ENCODE results near the gene MOCS1.

MOCS1 gene

DNA sequence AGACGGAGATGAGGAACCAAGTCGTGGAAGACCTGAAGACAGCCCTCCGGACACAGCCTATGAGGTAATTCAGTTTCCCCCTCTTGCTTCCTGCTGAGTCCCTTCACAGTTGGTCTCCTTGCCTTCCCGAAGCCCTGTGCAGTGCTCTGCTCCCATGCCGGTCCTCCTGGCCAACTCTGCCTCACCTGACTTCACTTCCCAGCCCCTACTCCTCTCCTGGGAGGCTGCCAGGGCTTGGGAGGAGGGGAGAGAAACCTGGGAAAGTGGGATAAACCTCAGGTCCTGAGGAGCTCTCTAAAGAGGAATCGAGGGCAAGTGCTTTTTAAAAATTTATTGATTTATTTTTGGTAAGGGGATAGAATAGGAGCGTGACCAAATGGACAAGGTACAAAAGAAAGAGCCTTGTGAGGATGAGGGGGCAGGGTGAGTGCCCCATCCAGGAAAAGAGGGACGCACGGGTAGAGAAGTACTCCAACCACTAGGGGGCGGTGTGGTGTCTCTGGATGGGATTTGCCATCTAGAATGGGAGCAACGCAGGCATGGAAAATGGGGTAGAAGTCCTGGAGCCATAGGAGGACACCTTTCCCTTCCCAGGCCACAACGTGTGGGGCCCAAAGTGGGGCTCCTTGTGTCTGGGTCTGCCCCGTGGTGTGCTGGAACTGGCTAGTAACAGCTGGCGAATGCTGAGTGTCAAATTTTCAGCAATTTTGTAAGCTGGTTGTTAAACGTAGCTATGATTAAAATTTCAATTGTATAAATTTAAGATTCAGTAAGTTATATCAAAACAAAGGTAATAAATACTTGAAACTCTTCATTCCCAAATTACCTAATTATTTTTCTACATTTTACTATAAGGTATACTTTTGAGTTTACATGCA is 69.0 kb downstream of the MOCS1 start:
- no peak for DNase-seq

- DNase-seq: no peak
These were observed 72.6 kb downstream of the MOCS1 start for GRCh38 chr6:39861663-39862062.

DNA sequence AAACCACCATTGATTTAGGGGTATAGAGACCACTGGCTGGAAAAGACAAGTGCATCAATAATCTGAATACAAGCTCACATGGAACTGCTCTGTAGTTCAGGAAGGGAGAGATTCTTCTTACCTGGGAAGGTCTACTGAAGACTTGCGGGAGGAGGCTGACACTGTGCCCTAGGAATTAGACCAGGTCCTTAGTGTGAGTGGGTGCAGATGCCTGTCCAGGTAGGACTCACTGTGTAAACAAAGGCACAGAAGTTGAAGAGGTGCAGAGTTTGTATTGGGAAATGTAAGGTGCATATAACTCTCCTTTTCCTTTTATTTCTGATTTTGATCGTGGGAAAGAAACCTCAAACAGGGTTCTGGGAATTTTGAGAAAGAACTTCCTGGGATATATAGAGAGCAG is 75.2 kb downstream of the MOCS1 start:
- no peak for DNase-seq

DNA sequence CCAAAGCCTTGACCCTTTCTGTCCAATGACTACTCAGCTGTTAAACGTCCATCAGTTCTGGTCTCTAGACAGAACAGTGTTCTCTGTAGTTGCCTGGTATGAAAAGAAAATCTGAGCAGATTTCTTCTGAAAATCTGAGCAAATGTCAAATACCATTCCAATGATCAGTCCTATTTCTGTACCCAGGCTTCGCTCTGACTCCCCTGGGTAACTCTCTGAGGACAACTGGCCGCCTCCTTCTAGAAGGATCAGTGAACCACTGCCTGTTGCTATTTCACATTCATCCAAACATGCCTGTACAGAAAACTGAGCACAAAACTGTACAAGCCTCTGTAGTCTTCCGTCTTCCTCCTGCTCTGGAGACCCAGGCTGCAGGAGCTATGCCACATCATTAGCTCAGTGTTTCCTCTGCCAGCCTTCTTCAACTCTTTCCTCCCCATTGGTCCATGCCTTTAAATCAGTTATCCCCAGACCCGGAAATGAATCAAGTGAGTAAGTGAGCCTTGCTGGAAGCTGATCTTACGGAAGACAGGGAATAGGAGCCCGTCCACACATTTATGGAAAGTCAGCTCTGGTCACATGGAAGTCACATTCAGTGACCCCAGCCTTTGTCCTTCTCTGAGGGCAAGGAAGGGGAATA is 78.8 kb downstream of the MOCS1 start:
- no peak for DNase-seq
